SH-SY5Y (cell line): ENCODE results near the gene KDM4C.
A peak's percentile ranks its signal among the peaks of the same experiment; 100 is the strongest.

Experiments
- GATA2 ChIP-seq: IDR thresholded peaks from 2 replicates; pipeline ENCODE4 v1.6.1; 2011; ENCODE audit warnings: mild to moderate bottlenecking, low read depth, low read length
- GATA3 ChIP-seq: IDR thresholded peaks from 2 replicates; pipeline ENCODE4 v1.6.1; 2011; ENCODE audit warnings: low read depth, mild to moderate bottlenecking, low read length, moderate library complexity

The KDM4C gene

GRCh38 chr9:7145361-7146069 lies 387.7 kb downstream of the KDM4C start:
- no peak for TF ChIP-seq GATA2
- TF ChIP-seq GATA3, result no peak

GRCh38 chr9:7146582-7146981 lies 388.8 kb downstream of the KDM4C start:
- TF ChIP-seq GATA3 (peak; percentile 46; the same call in 1 of the 2 replicates), GATA2 (peak; percentile 71)

- TF ChIP-seq GATA3 (no peak), GATA2 (no peak)
These were observed 389.6 kb downstream of the KDM4C start for GRCh38 chr9:7147121-7148090.

GRCh38 chr9:7148243-7148765 lies 390.5 kb downstream of the KDM4C start:
- no peak for TF ChIP-seq GATA3
- TF ChIP-seq GATA2, result no peak

GRCh38 chr9:7149258-7149657 lies 391.5 kb downstream of the KDM4C start:
- TF ChIP-seq GATA3 (no peak), GATA2 (no peak)

- no peak for TF ChIP-seq GATA3
- TF ChIP-seq GATA2, result no peak
These were observed 392.5 kb downstream of the KDM4C start for GRCh38 chr9:7150153-7150890.

GRCh38 chr9:7153134-7153533 lies 395.4 kb downstream of the KDM4C start:
- no peak for TF ChIP-seq GATA3
- TF ChIP-seq GATA2, result no peak

GRCh38 chr9:7153566-7153965 lies 395.8 kb downstream of the KDM4C start:
- TF ChIP-seq GATA2 (no peak), GATA3 (no peak)

- TF ChIP-seq GATA2 (peak; percentile 68), GATA3 (no peak)
These were observed 396.3 kb downstream of the KDM4C start for GRCh38 chr9:7154003-7154619.

- TF ChIP-seq GATA2 (no peak), GATA3 (no peak)
These were observed 396.9 kb downstream of the KDM4C start for GRCh38 chr9:7154650-7155049.

- TF ChIP-seq GATA3 (no peak), GATA2 (no peak)
These were observed 403.7 kb downstream of the KDM4C start for GRCh38 chr9:7161469-7161868.

- TF ChIP-seq GATA2 (no peak), GATA3 (no peak)
These were observed 406.2 kb downstream of the KDM4C start for GRCh38 chr9:7163932-7164331.

- TF ChIP-seq GATA2 (no peak), GATA3 (no peak)
These were observed 406.9 kb downstream of the KDM4C start for GRCh38 chr9:7164440-7165330.
